Suprapubic skin (tissue), 4 donors: ENCODE results near the gene ARHGEF12. TPM values are rescaled to one million over a fixed set of nuclear protein-coding genes. Genes with fewer than 3 reads are reported as not detected.

Experiments
- DNase-seq, 2 donors: peaks; one replicate each; pipeline ENCODE4 v3.0.0-alpha.2; 2019; ENCODE audit warnings: low spot score in 2 of 2
- H3K27ac ChIP-seq: fragments of 200-600 bp; sonication (generic); one replicate; pipeline ENCODE4 v1.5.1; 2019
- H3K27me3 ChIP-seq: fragments of 200-600 bp; sonication (generic); one replicate; pipeline ENCODE4 v1.5.1; 2019
- H3K36me3 ChIP-seq: fragments of 200-600 bp; sonication (generic); one replicate; pipeline ENCODE4 v1.5.1; 2019
- H3K4me1 ChIP-seq: fragments of 200-600 bp; sonication (generic); one replicate; pipeline ENCODE4 v1.5.1; 2019
- H3K4me3 ChIP-seq: fragments of 200-600 bp; sonication (generic); one replicate; pipeline ENCODE4 v1.5.1; 2019; ENCODE audit warnings: mild to moderate bottlenecking
- H3K9me3 ChIP-seq: fragments of 200-600 bp; sonication (generic); one replicate; pipeline ENCODE4 v1.5.1; 2019
- EP300 ChIP-seq: sonication (generic); formaldehyde crosslinking; IDR thresholded peaks from one replicate; pipeline ENCODE4 v1.6.1; 2017; ENCODE audit warnings: antibody characterized with exemption
- POLR2A ChIP-seq, 2 donors: fragments of 450-650 bp; IDR thresholded peaks; one replicate each; pipeline ENCODE4 v1.6.1; 2017; ENCODE audit warnings: antibody characterized with exemption in 2 of 2, mild to moderate bottlenecking in 2 of 2, moderate library complexity in 2 of 2
- POLR2AphosphoS5 ChIP-seq, 3 donors: sonication (generic); formaldehyde crosslinking; IDR thresholded peaks; one replicate each; pipeline ENCODE4 v1.6.1; 2017; ENCODE audit warnings: antibody characterized with exemption in 3 of 3
- WGBS: methylation state at CpG from one replicate; pipeline ENCODE4 v1.1.5; 2018; 5-methylcytosine and 5-hydroxymethylcytosine counted together
- total RNA-seq, 4 donors: library from RNA; depleted of rRNA; stranded (reverse); fragments of >200 nt; gene quantifications; one replicate each; pipeline ENCODE4 v1.1.0, GENCODE V29; 2016
- TF ChIP-seq, protein P1 (sequence below), 2 donors: fragments of 200-600 bp in 1 of 2; fragments of 450-650 bp in 1 of 2; sonication (generic) in 1 of 2; IDR thresholded peaks; one replicate each; pipeline ENCODE4 v1.5.1; 2016 to 2019; ENCODE audit warnings: antibody characterized with exemption in 2 of 2, mild to moderate bottlenecking in 1 of 2, moderate library complexity in 1 of 2

The ARHGEF12 gene
- total RNA-seq, 4 donors from 2014 or later: 107 to 222 (median 138) TPM

- H3K4me3 ChIP-seq: no peak overlapping the region
- H3K27ac ChIP-seq: no peak overlapping the region
- no peaks in the 10 kb centered on the region for H3K9me3 ChIP-seq
- no peaks in the 10 kb centered on the region for H3K36me3 ChIP-seq
- DNase-seq: no peak
- H3K4me1 ChIP-seq: peaks cover 81% of the 10 kb centered on the region
- H3K27me3 ChIP-seq: no peaks in the 10 kb centered on the region
- TF ChIP-seq POLR2AphosphoS5 (IDR thresholded peaks at IDR 0.05) (no peak), EP300 (no peak), POLR2A (IDR thresholded peaks at IDR 0.05) (no peak)
- TF ChIP-seq, protein P1, sequence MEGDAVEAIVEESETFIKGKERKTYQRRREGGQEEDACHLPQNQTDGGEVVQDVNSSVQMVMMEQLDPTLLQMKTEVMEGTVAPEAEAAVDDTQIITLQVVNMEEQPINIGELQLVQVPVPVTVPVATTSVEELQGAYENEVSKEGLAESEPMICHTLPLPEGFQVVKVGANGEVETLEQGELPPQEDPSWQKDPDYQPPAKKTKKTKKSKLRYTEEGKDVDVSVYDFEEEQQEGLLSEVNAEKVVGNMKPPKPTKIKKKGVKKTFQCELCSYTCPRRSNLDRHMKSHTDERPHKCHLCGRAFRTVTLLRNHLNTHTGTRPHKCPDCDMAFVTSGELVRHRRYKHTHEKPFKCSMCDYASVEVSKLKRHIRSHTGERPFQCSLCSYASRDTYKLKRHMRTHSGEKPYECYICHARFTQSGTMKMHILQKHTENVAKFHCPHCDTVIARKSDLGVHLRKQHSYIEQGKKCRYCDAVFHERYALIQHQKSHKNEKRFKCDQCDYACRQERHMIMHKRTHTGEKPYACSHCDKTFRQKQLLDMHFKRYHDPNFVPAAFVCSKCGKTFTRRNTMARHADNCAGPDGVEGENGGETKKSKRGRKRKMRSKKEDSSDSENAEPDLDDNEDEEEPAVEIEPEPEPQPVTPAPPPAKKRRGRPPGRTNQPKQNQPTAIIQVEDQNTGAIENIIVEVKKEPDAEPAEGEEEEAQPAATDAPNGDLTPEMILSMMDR (IDR thresholded peaks at IDR 0.05): no peak
These were observed 52.0 kb downstream of the ARHGEF12 start for GRCh38 chr11:120388261-120388660.

DNA sequence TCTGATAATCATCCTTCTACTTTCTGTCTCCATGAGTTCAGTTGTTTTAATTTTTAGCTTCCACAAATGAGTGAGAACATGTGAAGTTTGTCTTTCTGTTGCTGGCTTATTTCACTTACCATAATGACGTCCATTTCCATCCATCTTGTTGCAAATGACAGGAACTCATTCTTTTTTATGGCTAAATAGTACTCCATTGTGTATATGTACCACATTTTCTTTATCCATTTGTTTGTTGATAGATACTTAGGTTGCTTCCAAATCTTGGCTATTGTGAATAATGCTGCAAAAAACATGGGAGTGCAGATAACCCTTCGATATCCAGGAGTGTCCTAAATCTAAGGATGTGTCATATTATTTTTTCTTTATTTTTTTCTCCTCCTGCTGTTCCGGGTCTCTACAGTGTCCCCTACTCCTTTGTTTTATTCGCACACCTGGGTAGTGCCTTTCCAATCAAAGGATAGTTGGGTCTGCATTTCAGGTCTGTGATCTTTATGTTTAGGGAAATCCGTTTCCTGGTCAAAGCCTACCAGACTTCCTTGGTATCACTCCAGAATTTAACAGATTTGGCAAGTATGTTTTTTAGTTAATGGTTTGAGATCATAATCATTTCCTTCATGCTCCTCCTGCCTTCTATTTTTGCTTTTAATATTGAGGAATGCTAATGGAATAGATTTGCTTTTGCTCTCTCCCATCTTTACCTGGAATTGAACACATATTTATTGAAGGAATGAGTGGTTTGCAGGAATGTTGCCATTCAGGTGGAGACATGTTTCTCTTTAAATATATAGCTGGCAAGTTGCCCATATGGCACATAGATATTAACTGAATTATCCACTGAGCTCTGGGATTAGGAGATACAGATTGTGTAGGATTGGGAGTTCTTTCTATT, 53.7 kb downstream of the ARHGEF12 start:
- no peaks in the 10 kb centered on the region for H3K9me3 ChIP-seq
- no peaks in the 10 kb centered on the region for H3K27me3 ChIP-seq
- no peaks in the 10 kb centered on the region for H3K36me3 ChIP-seq
- peaks cover 65% of the 10 kb centered on the region for H3K4me1 ChIP-seq
- WGBS: 70% methylated on average over 5 of the region's 5 CpGs
- no peak overlapping the region for H3K27ac ChIP-seq
- no peak overlapping the region for H3K4me3 ChIP-seq
- DNase-seq: no peak
- no peak for TF ChIP-seq POLR2AphosphoS5 (IDR thresholded peaks at IDR 0.05)
- TF ChIP-seq POLR2A (IDR thresholded peaks at IDR 0.05): no peak
- no peak for TF ChIP-seq EP300
- TF ChIP-seq, protein P1 (IDR thresholded peaks at IDR 0.05): no peak

GRCh38 chr11:120390585-120390922, 54.3 kb downstream of the ARHGEF12 start:
- no peak for DNase-seq
- Histone ChIP-seq H3K36me3 (no peaks in the 10 kb centered on the region), H3K4me1 (peaks cover 58% of the 10 kb centered on the region), H3K27me3 (no peaks in the 10 kb centered on the region), H3K27ac (no peak overlapping the region), H3K9me3 (no peaks in the 10 kb centered on the region), H3K4me3 (no peak overlapping the region)
- TF ChIP-seq EP300: no peak
- TF ChIP-seq POLR2AphosphoS5 (IDR thresholded peaks at IDR 0.05): no peak
- TF ChIP-seq, protein P1 (IDR thresholded peaks at IDR 0.05): no peak
- TF ChIP-seq POLR2A (IDR thresholded peaks at IDR 0.05): no peak
- WGBS: 71% methylated on average over 1 of the region's 1 CpG

DNA sequence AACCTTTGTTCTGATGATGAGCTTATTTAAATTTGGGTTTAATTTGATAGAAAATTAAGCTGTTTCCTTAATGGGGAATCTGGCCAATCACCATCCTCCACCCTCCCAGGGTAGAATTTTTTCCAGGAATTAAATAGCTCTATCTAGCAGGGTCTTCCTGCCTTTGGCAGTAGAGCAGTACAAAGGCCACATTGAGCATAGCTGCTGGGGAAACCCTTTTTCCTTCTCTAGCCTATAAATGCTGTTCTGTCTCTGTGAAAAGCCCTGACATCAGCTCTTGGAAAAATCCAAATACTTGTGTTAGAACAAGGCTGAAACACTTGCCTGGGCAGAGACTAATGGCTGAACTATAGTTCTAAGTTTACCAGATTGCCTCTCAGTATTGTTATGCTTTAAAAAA, 55.1 kb downstream of the ARHGEF12 start:
- Histone ChIP-seq H3K4me1 (peaks cover 51% of the 10 kb centered on the region), H3K27me3 (no peaks in the 10 kb centered on the region), H3K4me3 (no peak overlapping the region), H3K27ac (no peak overlapping the region), H3K9me3 (no peaks in the 10 kb centered on the region), H3K36me3 (no peaks in the 10 kb centered on the region)
- TF ChIP-seq POLR2AphosphoS5 (IDR thresholded peaks at IDR 0.05) (no peak), EP300 (no peak), POLR2A (IDR thresholded peaks at IDR 0.05) (no peak)
- TF ChIP-seq, protein P1 (IDR thresholded peaks at IDR 0.05): no peak
- DNase-seq: no peak

GRCh38 chr11:120391854-120392253, 55.6 kb downstream of the ARHGEF12 start:
- 89% methylated on average over 1 of the region's 1 CpG for WGBS
- no peak for DNase-seq
- H3K9me3 ChIP-seq: no peaks in the 10 kb centered on the region
- no peak overlapping the region for H3K4me3 ChIP-seq
- TF ChIP-seq POLR2A (IDR thresholded peaks at IDR 0.05): no peak
- TF ChIP-seq EP300: no peak
- TF ChIP-seq, protein P1 (IDR thresholded peaks at IDR 0.05): no peak
- no peak for TF ChIP-seq POLR2AphosphoS5 (IDR thresholded peaks at IDR 0.05)
- H3K36me3 ChIP-seq: no peaks in the 10 kb centered on the region
- no peaks in the 10 kb centered on the region for H3K27me3 ChIP-seq
- no peak overlapping the region for H3K27ac ChIP-seq
- peaks cover 47% of the 10 kb centered on the region for H3K4me1 ChIP-seq
